Neural progenitor cell (in vitro differentiated cells): Measurements from ENCODE around the gene SNRNP27. TPM values are rescaled to one million over a fixed set of nuclear protein-coding genes. Genes with fewer than 3 reads are reported as not detected.

Experiments used
- DNase-seq: peaks from one replicate; pipeline ENCODE4 v3.0.0-alpha.2; 2016; ENCODE audit warnings: low spot score
- H2AFZ ChIP-seq: fragments of 200-600 bp; sonication (generic); replicated peaks from 2 replicates; pipeline ENCODE4 v1.6.1; 2016; ENCODE audit warnings: antibody characterized with exemption
- H3F3A ChIP-seq: fragments of 200-600 bp; sonication (generic); 2 replicates; pipeline ENCODE4 v1.6.1; 2016; ENCODE audit warnings: antibody characterized with exemption, low read depth
- H3K27ac ChIP-seq: fragments of 200-600 bp; sonication (generic); 2 replicates; pipeline ENCODE4 v1.5.1; 2016; ENCODE audit warnings: mild to moderate bottlenecking
- H3K27me3 ChIP-seq: fragments of 200-600 bp; sonication (generic); 2 replicates; pipeline ENCODE4 v1.6.1; 2016; ENCODE audit warnings: mild to moderate bottlenecking, moderate library complexity
- H3K36me3 ChIP-seq: fragments of 200-600 bp; sonication (generic); 2 replicates; pipeline ENCODE4 v1.5.1; 2016
- H3K4me1 ChIP-seq: fragments of 200-600 bp; sonication (generic); 2 replicates; pipeline ENCODE4 v1.6.1; 2016; ENCODE audit warnings: mixed run types
- H3K4me2 ChIP-seq: fragments of 200-600 bp; sonication (generic); 2 replicates; pipeline ENCODE4 v1.6.1; 2016
- H3K4me3 ChIP-seq: fragments of 200-600 bp; sonication (generic); 2 replicates; pipeline ENCODE4 v1.5.1; 2016
- H3K79me2 ChIP-seq: fragments of 200-600 bp; sonication (generic); 2 replicates; pipeline ENCODE4 v1.6.1; 2016; ENCODE audit warnings: low read depth
- H3K9ac ChIP-seq: fragments of 200-600 bp; sonication (generic); 2 replicates; pipeline ENCODE4 v1.6.1; 2016
- H3K9me3 ChIP-seq: fragments of 200-600 bp; sonication (generic); 2 replicates; pipeline ENCODE4 v1.5.1; 2016; ENCODE audit warnings: low read depth
- H4K20me1 ChIP-seq: fragments of 200-600 bp; sonication (generic); 2 replicates; pipeline ENCODE4 v1.6.1; 2016; ENCODE audit warnings: low read depth
- H3K27ac Mint-ChIP-seq: 3 replicates; pipeline ENCODE4 v1.8.0; 2021; ENCODE audit warnings: mixed read lengths
- H3K27me3 Mint-ChIP-seq: 2 replicates; pipeline ENCODE4 v1.8.0; 2022; ENCODE audit warnings: low read depth, mild to moderate bottlenecking, inconsistent platforms, moderate library complexity, mixed read lengths; ENCODE audit not compliant: insufficient read depth
- H3K36me3 Mint-ChIP-seq: 3 replicates; pipeline ENCODE4 v1.8.0; 2021; ENCODE audit warnings: mixed read lengths
- H3K4me1 Mint-ChIP-seq: 3 replicates; pipeline ENCODE4 v1.8.0; 2021; ENCODE audit warnings: mixed read lengths
- H3K4me3 Mint-ChIP-seq: 3 replicates; pipeline ENCODE4 v1.8.0; 2021; ENCODE audit warnings: mild to moderate bottlenecking, moderate library complexity, mixed read lengths
- H3K9me3 Mint-ChIP-seq: 3 replicates; pipeline ENCODE4 v1.8.0; 2020; ENCODE audit warnings: mixed read lengths
- CTCF ChIP-seq: fragments of 200-600 bp; sonication (generic); IDR thresholded peaks from 2 replicates; pipeline ENCODE4 v1.5.1; 2017; ENCODE audit warnings: antibody characterized with exemption, mild to moderate bottlenecking
- EZH2 ChIP-seq: fragments of 200-600 bp; sonication (generic); IDR thresholded peaks from 2 replicates; pipeline ENCODE4 v1.6.1; 2017; ENCODE audit warnings: antibody characterized with exemption, mild to moderate bottlenecking, moderate library complexity
- EZH2phosphoT487 ChIP-seq: fragments of 200-600 bp; sonication (generic); IDR thresholded peaks from 2 replicates; pipeline ENCODE4 v1.6.1; 2017; ENCODE audit warnings: antibody characterized with exemption
- total RNA-seq: library from RNA; depleted of rRNA; stranded (reverse); fragments of >200 nt; gene quantifications from 2 replicates; pipeline ENCODE4 v1.2.3, GENCODE V29; 2015; ENCODE audit warnings: low replicate concordance

Gene SNRNP27
- total RNA-seq, 1 donor from 2014 or later: 131 TPM

- no peaks in the 10 kb centered on the region for H3K9me3 Mint-ChIP-seq
- Histone ChIP-seq H3K36me3 (no peaks in the 10 kb centered on the region), H3K27me3 (no peaks in the 10 kb centered on the region), H3K9ac (peak overlapping the region; percentile 62), H3K4me1 (no peaks in the 10 kb centered on the region), H3K79me2 (no peaks in the 10 kb centered on the region), H3F3A (peaks cover 39% of the 10 kb centered on the region), H3K27ac (peak overlapping the region; percentile 94), H3K4me2 (peak overlapping the region; percentile 74), H2AFZ (no peak overlapping the region), H3K9me3 (no peaks in the 10 kb centered on the region), H3K4me3 (peak overlapping the region; percentile 53), H4K20me1 (no peaks in the 10 kb centered on the region)
- H3K27me3 Mint-ChIP-seq: no peaks in the 10 kb centered on the region
- peaks cover 6% of the 10 kb centered on the region for H3K4me1 Mint-ChIP-seq
- H3K4me3 Mint-ChIP-seq: peak overlapping the region; percentile 90
- peak overlapping the region; percentile 83 for H3K27ac Mint-ChIP-seq
- TF ChIP-seq EZH2phosphoT487 (no peak), CTCF (peak; percentile 22)
- H3K36me3 Mint-ChIP-seq: no peaks in the 10 kb centered on the region
- DNase-seq: peak; percentile 100
These were observed 20.6 kb downstream of the SNRNP27 start for GRCh38 chr2:69914164-69914949.

GRCh38 chr2:69914950-69915945, 21.5 kb downstream of the SNRNP27 start, which contains the start of gene MXD1:
Gene MXD1, plus strand, starts transcription at chr2:69915109. Its CDS starts 222 bp downstream, at chr2:69915331.
- peak within 1 kb of the TSS; percentile 80 for H3K4me2 ChIP-seq
- Mint-ChIP-seq H3K36me3 (no peaks in the 10 kb centered on the region), H3K27me3 (no peaks in the 10 kb centered on the region), H3K9me3 (no peaks in the 10 kb centered on the region), H3K4me3 (peak within 1 kb of the TSS; percentile 90), H3K27ac (peak within 1 kb of the TSS; percentile 83), H3K4me1 (peaks cover 6% of the 10 kb centered on the region)
- peak within 1 kb of the TSS; percentile 57 for H2AFZ ChIP-seq
- no peaks in the 10 kb centered on the region for H3K36me3 ChIP-seq
- H3K9ac ChIP-seq: peak within 1 kb of the TSS; percentile 62
- H4K20me1 ChIP-seq: no peaks in the 10 kb centered on the region
- H3K79me2 ChIP-seq: no peaks in the 10 kb centered on the region
- peak; percentile 23 for TF ChIP-seq EZH2
- TF ChIP-seq EZH2phosphoT487: no peak
- H3F3A ChIP-seq: peaks cover 39% of the 10 kb centered on the region
- no peaks in the 10 kb centered on the region for H3K27me3 ChIP-seq
- peak; percentile 57 for DNase-seq
- peak within 1 kb of the TSS; percentile 86 for H3K4me3 ChIP-seq
- no peaks in the 10 kb centered on the region for H3K4me1 ChIP-seq
- peak within 1 kb of the TSS; percentile 94 for H3K27ac ChIP-seq
- H3K9me3 ChIP-seq: no peaks in the 10 kb centered on the region

GRCh38 chr2:69916106-69916505, 22.4 kb downstream of the SNRNP27 start:
- Histone ChIP-seq H2AFZ (no peak overlapping the region), H3K9ac (peak overlapping the region; percentile 57), H3K4me3 (peak overlapping the region; percentile 86)

More at GRCh38 chr2:69916106-69916505, 22.4 kb downstream of the SNRNP27 start:
- H3K9me3 ChIP-seq: no peaks in the 10 kb centered on the region
- DNase-seq: no peak
- Mint-ChIP-seq H3K4me1 (peaks cover 6% of the 10 kb centered on the region), H3K27me3 (no peaks in the 10 kb centered on the region), H3K36me3 (no peaks in the 10 kb centered on the region), H3K4me3 (peak overlapping the region; percentile 82), H3K9me3 (no peaks in the 10 kb centered on the region), H3K27ac (no peak overlapping the region)
- H3K36me3 ChIP-seq: no peaks in the 10 kb centered on the region
- H3K27ac ChIP-seq: no peak overlapping the region
- H3F3A ChIP-seq: peaks cover 31% of the 10 kb centered on the region
- H4K20me1 ChIP-seq: no peaks in the 10 kb centered on the region
- no peaks in the 10 kb centered on the region for H3K27me3 ChIP-seq
- no peaks in the 10 kb centered on the region for H3K79me2 ChIP-seq
- TF ChIP-seq CTCF (no peak), EZH2 (no peak), EZH2phosphoT487 (no peak)
- H3K4me2 ChIP-seq: peak overlapping the region; percentile 80
- H3K4me1 ChIP-seq: no peaks in the 10 kb centered on the region
